Thymus (tissue), 11 donors: Measurements from ENCODE around the gene IGFBP2. TPM values are rescaled to one million over a fixed set of nuclear protein-coding genes. Genes with fewer than 3 reads are reported as not detected.
A peak's percentile ranks its signal among the peaks of the same experiment; 100 is the strongest.

ENCODE experiments used
- DNase-seq, 9 donors: peaks; one replicate each; pipeline ENCODE4 v3.0.0-alpha.2; 2013; ENCODE audit warnings: low spot score in 9 of 9, low read depth in 6 of 9, missing footprints in 1 of 9
- H3K27ac ChIP-seq, 2 donors: one replicate each; pipeline ENCODE4 v1.5.1; 2013; ENCODE audit warnings: control low read depth in 1 of 2, low read depth in 1 of 2, low read length in 1 of 2, mild to moderate bottlenecking in 1 of 2, moderate library complexity in 1 of 2
- H3K27me3 ChIP-seq, 2 donors: one replicate each; pipeline ENCODE4 v1.5.1; 2013; ENCODE audit warnings: low read length in 1 of 2; ENCODE audit not compliant: control insufficient read depth in 2 of 2, insufficient read depth in 1 of 2
- H3K36me3 ChIP-seq, 2 donors: one replicate each; pipeline ENCODE4 v1.5.1; 2013; ENCODE audit warnings: low read length in 1 of 2, mild to moderate bottlenecking in 1 of 2, moderate library complexity in 1 of 2; ENCODE audit not compliant: control insufficient read depth in 2 of 2, insufficient read depth in 2 of 2
- H3K4me1 ChIP-seq, 2 donors: one replicate each; pipeline ENCODE4 v1.5.1; 2013; ENCODE audit warnings: low read length in 2 of 2; ENCODE audit not compliant: control insufficient read depth in 2 of 2, insufficient read depth in 2 of 2
- H3K4me3 ChIP-seq, 2 donors: one replicate each; pipeline ENCODE4 v1.5.1; 2013; ENCODE audit warnings: low read length in 2 of 2, control low read depth in 1 of 2, mild to moderate bottlenecking in 1 of 2
- H3K9me3 ChIP-seq, 2 donors: one replicate each; pipeline ENCODE4 v1.5.1; 2013; ENCODE audit warnings: low read length in 1 of 2, mild to moderate bottlenecking in 1 of 2; ENCODE audit not compliant: control insufficient read depth in 2 of 2, insufficient read depth in 1 of 2
- WGBS: extraction: QIAGEN DNeasy Blood & Tissue Kit; methylation state at CpG from one replicate; pipeline ENCODE4 v1.1.7; 2013; 5-methylcytosine and 5-hydroxymethylcytosine counted together
- polyA plus RNA-seq: library from polyadenylated mRNA; stranded (reverse); fragments of 200-250 nt; gene quantifications from one replicate; pipeline ENCODE4 v1.2.3, GENCODE V29; 2013
- total RNA-seq: library from RNA; stranded (reverse); fragments of 120-200 nt; gene quantifications from one replicate; pipeline ENCODE4 v1.2.4, GENCODE V29; 2013
- donor health status: healthy.

Gene IGFBP2
- total and polyA plus RNA-seq, 2 donors, result 111 to 189 TPM

DNA sequence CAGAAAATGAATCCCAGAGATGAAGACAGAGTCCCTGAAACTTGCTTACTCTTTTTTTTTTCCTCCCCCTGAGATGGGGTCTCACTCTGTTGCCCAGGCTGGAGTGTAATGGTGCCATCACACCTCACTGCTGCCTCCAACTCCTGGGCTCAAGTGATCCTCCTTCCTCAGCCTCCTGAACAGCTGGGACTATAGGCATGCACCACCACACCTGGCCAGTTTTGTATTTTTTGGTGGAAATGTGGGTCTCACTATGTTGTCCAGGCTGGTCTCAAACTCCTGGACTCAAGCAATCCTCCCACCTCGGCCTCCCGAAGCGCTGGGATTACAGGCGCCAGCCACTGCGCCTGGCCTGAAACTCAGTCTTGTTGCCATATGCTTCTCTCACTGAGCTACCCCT, 27.8 kb downstream of the IGFBP2 start:
- peaks cover 0 to 32% of the 10 kb centered on the region in 2 donors for H3K4me1 ChIP-seq
- H3K36me3 ChIP-seq, result peaks cover 5 to 27% of the 10 kb centered on the region in 2 donors
- 98% methylated on average over 5 of the region's 5 CpGs for WGBS

DNA sequence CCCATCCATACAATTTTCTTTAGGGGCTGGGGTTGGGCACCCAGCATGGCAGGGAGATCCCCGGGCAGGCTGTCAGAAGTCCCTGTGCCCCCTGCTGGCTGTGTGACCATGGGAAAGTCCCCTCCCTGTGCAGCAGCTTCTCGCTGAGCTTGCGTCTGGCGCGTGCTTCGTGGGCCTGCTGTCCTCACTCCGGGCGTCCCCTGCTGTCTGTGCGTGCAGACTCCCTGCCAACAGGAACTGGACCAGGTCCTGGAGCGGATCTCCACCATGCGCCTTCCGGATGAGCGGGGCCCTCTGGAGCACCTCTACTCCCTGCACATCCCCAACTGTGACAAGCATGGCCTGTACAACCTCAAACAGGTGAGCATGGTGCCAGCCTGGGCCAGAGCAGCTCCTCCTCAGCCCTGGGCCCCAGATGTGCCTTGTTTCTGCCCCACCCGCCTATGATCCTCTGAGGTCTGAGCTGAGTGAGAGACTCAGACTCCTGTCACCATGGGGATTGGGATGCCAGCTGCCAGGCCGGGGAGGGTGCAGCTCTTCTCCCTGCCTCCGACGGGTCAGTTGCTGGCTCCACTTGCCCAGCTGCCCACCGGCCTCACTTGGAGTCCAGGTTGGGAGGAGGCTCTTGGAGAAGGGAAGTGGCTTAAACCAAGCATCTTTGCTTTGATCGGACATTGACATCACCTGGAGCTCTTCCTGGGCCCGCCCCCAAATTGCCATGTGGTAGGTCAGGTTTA, 28.6 kb downstream of the IGFBP2 start:
- Histone ChIP-seq H3K4me3 (no peak overlapping the region), H3K36me3 (peaks cover 5 to 27% of the 10 kb centered on the region in 2 donors), H3K4me1 (peaks cover 0 to 31% of the 10 kb centered on the region in 2 donors), H3K27ac (no peak overlapping the region), H3K9me3 (no peaks in the 10 kb centered on the region), H3K27me3 (no peaks in the 10 kb centered on the region)
- DNase-seq, result no peak
- 92% methylated on average over 20 of the region's 20 CpGs for WGBS

More for the DNA sequence above, 27.8 kb downstream of the IGFBP2 start:
- no peak overlapping the region for H3K4me3 ChIP-seq
- H3K27ac ChIP-seq, result no peak overlapping the region
- H3K27me3 ChIP-seq, result no peaks in the 10 kb centered on the region
- no peak for DNase-seq
- H3K9me3 ChIP-seq, result no peaks in the 10 kb centered on the region

DNA sequence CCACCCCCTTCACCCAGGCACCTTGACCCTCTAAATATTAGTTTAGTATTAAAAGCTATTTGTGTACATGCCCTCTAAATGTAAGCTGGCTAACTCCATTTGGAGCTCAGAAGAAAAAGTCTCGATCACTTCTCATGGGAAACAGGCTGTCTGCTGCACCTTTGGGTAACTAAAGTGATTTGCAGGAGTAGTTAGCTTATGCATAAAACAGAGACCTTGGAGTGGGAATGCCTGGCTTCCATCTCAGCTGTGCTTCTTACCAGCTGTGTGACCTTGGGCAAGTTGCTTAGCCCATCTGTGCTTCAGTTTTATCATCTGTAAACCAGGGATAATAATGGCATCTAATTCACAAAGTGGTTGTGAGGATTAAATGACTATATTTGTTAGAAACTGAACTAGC, 29.9 kb downstream of the IGFBP2 start:
- WGBS, result 97% methylated on average over 1 of the region's 1 CpG
- Histone ChIP-seq H3K27me3 (no peaks in the 10 kb centered on the region), H3K36me3 (peaks cover 5 to 25% of the 10 kb centered on the region in 2 donors), H3K27ac (no peak overlapping the region), H3K4me1 (peaks cover 0 to 23% of the 10 kb centered on the region in 2 donors), H3K4me3 (no peak overlapping the region), H3K9me3 (no peaks in the 10 kb centered on the region)
- no peak for DNase-seq

DNA sequence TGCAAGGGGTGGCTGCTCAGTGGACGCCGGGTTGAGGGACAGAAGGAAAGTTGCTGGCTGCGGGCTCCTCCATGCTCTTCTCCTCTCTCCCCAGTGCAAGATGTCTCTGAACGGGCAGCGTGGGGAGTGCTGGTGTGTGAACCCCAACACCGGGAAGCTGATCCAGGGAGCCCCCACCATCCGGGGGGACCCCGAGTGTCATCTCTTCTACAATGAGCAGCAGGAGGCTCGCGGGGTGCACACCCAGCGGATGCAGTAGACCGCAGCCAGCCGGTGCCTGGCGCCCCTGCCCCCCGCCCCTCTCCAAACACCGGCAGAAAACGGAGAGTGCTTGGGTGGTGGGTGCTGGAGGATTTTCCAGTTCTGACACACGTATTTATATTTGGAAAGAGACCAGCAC, 30.6 kb downstream of the IGFBP2 start:
- 92% methylated on average over 18 of the region's 18 CpGs for WGBS
- Histone ChIP-seq H3K27ac (no peak overlapping the region), H3K4me1 (peaks cover 0 to 22% of the 10 kb centered on the region in 2 donors), H3K27me3 (no peaks in the 10 kb centered on the region), H3K36me3 (peaks cover 5 to 25% of the 10 kb centered on the region in 2 donors), H3K4me3 (no peak overlapping the region), H3K9me3 (no peaks in the 10 kb centered on the region)
- DNase-seq, result no peak

DNA sequence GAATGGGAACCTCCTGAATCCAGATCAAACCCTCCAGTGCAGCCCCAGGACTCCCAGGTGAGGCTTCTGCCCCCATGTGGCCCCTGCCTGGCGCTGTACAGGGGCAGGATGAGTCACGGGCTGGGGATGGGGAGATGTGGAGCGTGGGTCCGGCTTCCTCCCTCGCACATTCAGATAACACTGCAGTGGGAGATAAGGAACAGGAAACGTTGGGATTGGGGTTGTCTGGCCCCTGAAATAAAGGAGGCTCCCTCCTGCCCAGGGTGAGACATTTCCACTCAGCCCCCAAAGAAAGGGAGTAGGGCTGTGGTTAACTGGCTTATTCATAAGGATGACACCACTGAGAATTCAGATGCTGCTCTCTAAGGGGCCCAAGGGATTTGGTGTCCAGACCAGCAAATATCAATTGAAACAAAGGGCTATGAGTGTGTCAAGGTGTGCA, 31.4 kb downstream of the IGFBP2 start:
- Histone ChIP-seq H3K36me3 (peaks cover 5 to 23% of the 10 kb centered on the region in 2 donors), H3K4me1 (peaks cover 0 to 21% of the 10 kb centered on the region in 2 donors), H3K4me3 (no peak overlapping the region), H3K27me3 (no peaks in the 10 kb centered on the region), H3K27ac (peak overlapping the region in 1 of 2 donors; percentile 1), H3K9me3 (no peaks in the 10 kb centered on the region)
- 65% methylated on average over 6 of the region's 6 CpGs for WGBS
- no peak for DNase-seq

DNA sequence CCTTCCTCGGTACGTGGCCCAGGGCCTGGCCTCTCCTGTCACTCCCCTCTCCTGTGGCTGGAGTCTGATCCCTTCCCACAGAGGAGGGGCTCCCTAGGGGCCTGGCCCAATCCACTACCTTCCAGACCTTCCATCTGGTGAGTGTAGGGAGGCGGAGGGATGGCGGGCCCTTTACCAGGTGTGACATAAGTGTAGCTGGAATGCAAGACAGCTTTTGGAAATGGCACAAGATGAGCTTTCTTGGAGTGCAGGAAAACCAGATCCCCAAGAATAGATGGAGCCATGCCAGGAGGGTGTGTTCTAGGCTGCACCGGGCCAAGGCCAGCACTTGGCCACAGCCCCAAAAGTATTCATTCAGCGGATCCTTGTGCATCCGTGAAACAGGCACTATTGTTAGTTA, 32.0 kb downstream of the IGFBP2 start:
- no peak overlapping the region for H3K4me3 ChIP-seq
- H3K27ac ChIP-seq, result peak overlapping the region; percentile 1 to 25
- no peaks in the 10 kb centered on the region for H3K9me3 ChIP-seq
- no peak for DNase-seq
- H3K4me1 ChIP-seq, result peaks cover 0 to 16% of the 10 kb centered on the region in 2 donors
- WGBS, result 83% methylated on average over 7 of the region's 7 CpGs
- peaks cover 0 to 5% of the 10 kb centered on the region in 2 donors for H3K27me3 ChIP-seq
- peaks cover 5 to 23% of the 10 kb centered on the region in 2 donors for H3K36me3 ChIP-seq

DNA sequence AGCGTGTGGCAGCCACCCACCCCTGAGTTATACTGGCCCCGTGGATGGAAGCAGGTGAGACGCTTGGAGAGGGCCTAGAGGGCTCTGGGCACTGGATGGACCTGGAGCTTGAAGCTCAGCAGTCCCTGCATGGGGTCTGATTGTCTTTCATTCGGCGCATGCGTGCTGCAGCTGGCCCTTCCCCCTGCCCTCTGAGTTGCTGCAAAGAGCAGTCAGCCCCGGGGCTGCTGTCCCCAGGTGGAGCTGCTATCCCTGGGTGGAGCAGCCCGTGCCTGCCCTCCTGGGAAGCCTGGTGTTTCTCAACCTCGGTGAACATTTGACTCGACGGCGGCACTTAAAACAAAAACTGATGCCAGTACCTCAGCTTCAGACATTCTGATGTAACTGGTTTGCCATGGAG, 32.5 kb downstream of the IGFBP2 start:
- Histone ChIP-seq H3K4me1 (peaks cover 0 to 16% of the 10 kb centered on the region in 2 donors), H3K27ac (no peak overlapping the region), H3K27me3 (peaks cover 0 to 8% of the 10 kb centered on the region in 2 donors), H3K36me3 (peaks cover 5 to 21% of the 10 kb centered on the region in 2 donors), H3K9me3 (no peaks in the 10 kb centered on the region), H3K4me3 (no peak overlapping the region)
- WGBS, result 79% methylated on average over 12 of the region's 12 CpGs
- no peak for DNase-seq

DNA sequence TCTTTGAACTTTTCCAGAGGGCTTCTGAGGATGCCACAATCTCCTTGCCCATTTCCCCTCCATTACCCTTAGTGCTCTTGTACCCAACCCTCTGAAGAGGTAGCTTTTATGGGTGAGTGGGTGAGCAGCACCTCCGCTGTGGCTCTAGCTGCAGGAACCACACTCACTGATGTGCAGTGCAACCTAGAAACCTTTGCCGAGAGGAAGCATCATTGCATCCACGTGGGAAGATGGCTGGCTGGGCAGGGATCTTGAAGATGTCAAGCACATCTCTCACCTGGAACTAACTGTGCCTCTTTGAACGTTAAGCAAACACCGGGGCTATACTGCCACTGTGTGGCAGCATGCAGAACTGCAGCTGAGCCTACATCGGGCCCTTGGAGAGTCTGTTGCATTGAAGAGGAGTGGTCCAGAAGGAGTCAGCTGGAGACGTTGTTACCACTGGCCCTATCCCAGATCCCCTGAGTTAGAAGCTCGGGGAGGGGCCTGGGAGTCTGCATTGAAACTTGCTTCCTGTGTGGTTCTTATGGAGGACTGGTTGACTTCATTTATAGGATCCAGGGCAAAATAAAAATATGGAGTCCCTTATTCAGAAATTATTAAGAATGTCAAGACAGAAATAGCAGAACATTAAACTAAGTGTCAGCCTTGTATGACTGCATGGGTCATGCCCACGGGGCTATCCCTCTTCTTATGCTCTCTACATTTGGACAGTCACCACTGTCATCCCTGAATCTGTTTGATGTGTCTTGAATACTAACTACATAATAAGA, 33.4 kb downstream of the IGFBP2 start:
- peak; percentile 49 to 89 (median 77) for DNase-seq

More for the DNA sequence above, 33.4 kb downstream of the IGFBP2 start:
- peaks cover 0 to 13% of the 10 kb centered on the region in 2 donors for H3K27me3 ChIP-seq
- no peak overlapping the region for H3K27ac ChIP-seq
- no peak overlapping the region for H3K4me3 ChIP-seq
- H3K36me3 ChIP-seq, result peaks cover 4 to 16% of the 10 kb centered on the region in 2 donors
- no peaks in the 10 kb centered on the region for H3K9me3 ChIP-seq
- H3K4me1 ChIP-seq, result peaks cover 0 to 16% of the 10 kb centered on the region in 2 donors
- WGBS, result 19% methylated on average over 9 of the region's 9 CpGs
